HepG2 (cell line): ENCODE results near the gene FSD2. TPM values are rescaled to one million over a fixed set of nuclear protein-coding genes. Genes with fewer than 3 reads are reported as not detected.

Experiments
- AGO2 ChIP-seq: fragments of 200-400 bp; formaldehyde crosslinking; optimal IDR thresholded peaks from 2 replicates; pipeline ENCODE3; 2017; ENCODE audit warnings: mild to moderate bottlenecking, low read depth, low read length, moderate library complexity
- ATAD3A ChIP-seq: sonication (generic); formaldehyde crosslinking; IDR thresholded peaks from 2 replicates; pipeline ENCODE4 v1.4.0; 2020; ENCODE audit warnings: missing genetic modification reagents
- EP300 ChIP-seq, 3 experiments: sonication (generic) in 1 of 3; formaldehyde crosslinking in 1 of 3; IDR thresholded peaks; 2 replicates each; pipeline versions ENCODE4 v1.5.1 to v1.6.1; 2011 to 2020; ENCODE audit warnings: low read depth in 2 of 3, low read length in 2 of 3, borderline replicate concordance in 1 of 3, improper control_type of control experiment in 1 of 3, mild to moderate bottlenecking in 1 of 3, missing genetic modification reagents in 1 of 3, moderate library complexity in 1 of 3
- FOXC1 ChIP-seq: sonication (generic); formaldehyde crosslinking; IDR thresholded peaks from 2 replicates; pipeline ENCODE4 v1.8.0; 2022; ENCODE audit warnings: mild to moderate bottlenecking, missing genetic modification reagents, borderline replicate concordance
- MEIS1 ChIP-seq: sonication (generic); formaldehyde crosslinking; IDR thresholded peaks from 2 replicates; pipeline ENCODE4 v1.9.0; 2021; ENCODE audit warnings: mild to moderate bottlenecking, missing genetic modification reagents, moderate library complexity, borderline replicate concordance
- MTF2 ChIP-seq: sonication (generic); formaldehyde crosslinking; IDR thresholded peaks from 2 replicates; pipeline ENCODE4 v1.5.0; 2020; ENCODE audit warnings: missing genetic modification reagents, borderline replicate concordance
- MXI1 ChIP-seq: IDR thresholded peaks from 3 replicates; pipeline ENCODE4 v1.6.1; 2012; ENCODE audit warnings: low read depth, low read length, inconsistent platforms, borderline replicate concordance
- NFIB ChIP-seq: sonication (generic); formaldehyde crosslinking; IDR thresholded peaks from 2 replicates; pipeline ENCODE4 v1.9.0; 2021; ENCODE audit warnings: missing genetic modification reagents, mild to moderate bottlenecking, borderline replicate concordance
- PCBP1 ChIP-seq: fragments of 200-400 bp; formaldehyde crosslinking; IDR thresholded peaks from 2 replicates; pipeline ENCODE4 v1.6.1; 2017; ENCODE audit warnings: mild to moderate bottlenecking, low read depth, low read length, borderline replicate concordance
- POGZ ChIP-seq: sonication (generic); formaldehyde crosslinking; IDR thresholded peaks from 2 replicates; pipeline ENCODE4 v1.4.0; 2020; ENCODE audit warnings: mild to moderate bottlenecking, missing genetic modification reagents
- RBFOX2 ChIP-seq: fragments of 200-400 bp; formaldehyde crosslinking; IDR thresholded peaks from 2 replicates; pipeline ENCODE4 v1.6.1; 2017; ENCODE audit warnings: low read depth, mild to moderate bottlenecking, low read length
- SUZ12 ChIP-seq: fragments of 150-350 bp; IDR thresholded peaks from 2 replicates; pipeline ENCODE4 v1.6.1; 2014; ENCODE audit warnings: low read depth, low read length
- TRIM24 ChIP-seq: sonication (generic); formaldehyde crosslinking; IDR thresholded peaks from 2 replicates; pipeline ENCODE4 v1.8.0; 2022; ENCODE audit warnings: mild to moderate bottlenecking, missing genetic modification reagents
- ZFP41 ChIP-seq: sonication (generic); formaldehyde crosslinking; IDR thresholded peaks from 2 replicates; pipeline ENCODE4 v1.4.0; 2020; ENCODE audit warnings: mild to moderate bottlenecking, missing genetic modification reagents, borderline replicate concordance
- ZFYVE20 ChIP-seq: sonication (generic); formaldehyde crosslinking; IDR thresholded peaks from 2 replicates; pipeline ENCODE4 v1.8.0; 2023; ENCODE audit warnings: low read depth, mild to moderate bottlenecking, moderate library complexity, missing genetic modification reagents, borderline replicate concordance
- ZNF569 ChIP-seq: sonication (generic); formaldehyde crosslinking; IDR thresholded peaks from 2 replicates; pipeline ENCODE4 v1.5.0; 2020; ENCODE audit warnings: mild to moderate bottlenecking, missing genetic modification reagents, moderate library complexity, borderline replicate concordance
- ZNF775 ChIP-seq: sonication (generic); formaldehyde crosslinking; IDR thresholded peaks from 2 replicates; pipeline ENCODE4 v1.4.0; 2020; ENCODE audit warnings: missing genetic modification reagents, mild to moderate bottlenecking, moderate library complexity, borderline replicate concordance
- ZNF816 ChIP-seq: sonication (generic); formaldehyde crosslinking; IDR thresholded peaks from 2 replicates; pipeline ENCODE4 v1.8.0; 2022; ENCODE audit warnings: missing genetic modification reagents, mild to moderate bottlenecking, borderline replicate concordance
- polyA plus RNA-seq, 8 experiments: library from polyadenylated mRNA; depleted of rRNA in 3 of 8; stranded (reverse) in 7 of 8; unstranded in 1 of 8; fragments of >200 nt; fragmentation: Illumina TruSeq in 4 of 8; extraction: Trizol in 4 of 8; gene quantifications; 2 replicates each; pipeline versions ENCODE4 v1.2.1 to v1.2.3, GENCODE V29; 2011 to 2016; ENCODE audit warnings: low read depth in 4 of 8, missing spikeins in 1 of 8, mixed read lengths in 1 of 8; ENCODE audit not compliant: insufficient read depth in 1 of 8
- total RNA-seq, 5 experiments: library from RNA; depleted of rRNA; stranded (reverse); fragments of >200 nt; fragmentation: Illumina TruSeq; extraction: Trizol; gene quantifications; 2 replicates each; pipeline ENCODE4 v1.2.3, GENCODE V29; 2016; ENCODE audit warnings: low read depth in 1 of 5
- TF ChIP-seq, protein P1 (sequence below): sonication (generic); formaldehyde crosslinking; IDR thresholded peaks from 2 replicates; pipeline ENCODE4 v1.4.0; 2020; ENCODE audit warnings: missing genetic modification reagents
- TF ChIP-seq, protein P2 (sequence below): sonication (generic); formaldehyde crosslinking; IDR thresholded peaks from 2 replicates; pipeline ENCODE4 v1.4.0; 2020; ENCODE audit warnings: missing genetic modification reagents, borderline replicate concordance
- TF ChIP-seq, protein P3 (sequence below): sonication (generic); formaldehyde crosslinking; IDR thresholded peaks from 2 replicates; pipeline ENCODE4 v1.8.0; 2022; ENCODE audit warnings: mild to moderate bottlenecking, missing genetic modification reagents; ENCODE audit not compliant: insufficient replicate concordance
- TF ChIP-seq, protein P4 (sequence below): sonication (generic); formaldehyde crosslinking; IDR thresholded peaks from 2 replicates; pipeline ENCODE4 v1.8.0; 2022; ENCODE audit warnings: missing genetic modification reagents, mild to moderate bottlenecking, inconsistent platforms, borderline replicate concordance

The FSD2 gene
- total and polyA plus RNA-seq, 2 of the 13 experiments (the other 11 are each of a cell fraction or from before 2014, with no cell fraction given): not detected

DNA sequence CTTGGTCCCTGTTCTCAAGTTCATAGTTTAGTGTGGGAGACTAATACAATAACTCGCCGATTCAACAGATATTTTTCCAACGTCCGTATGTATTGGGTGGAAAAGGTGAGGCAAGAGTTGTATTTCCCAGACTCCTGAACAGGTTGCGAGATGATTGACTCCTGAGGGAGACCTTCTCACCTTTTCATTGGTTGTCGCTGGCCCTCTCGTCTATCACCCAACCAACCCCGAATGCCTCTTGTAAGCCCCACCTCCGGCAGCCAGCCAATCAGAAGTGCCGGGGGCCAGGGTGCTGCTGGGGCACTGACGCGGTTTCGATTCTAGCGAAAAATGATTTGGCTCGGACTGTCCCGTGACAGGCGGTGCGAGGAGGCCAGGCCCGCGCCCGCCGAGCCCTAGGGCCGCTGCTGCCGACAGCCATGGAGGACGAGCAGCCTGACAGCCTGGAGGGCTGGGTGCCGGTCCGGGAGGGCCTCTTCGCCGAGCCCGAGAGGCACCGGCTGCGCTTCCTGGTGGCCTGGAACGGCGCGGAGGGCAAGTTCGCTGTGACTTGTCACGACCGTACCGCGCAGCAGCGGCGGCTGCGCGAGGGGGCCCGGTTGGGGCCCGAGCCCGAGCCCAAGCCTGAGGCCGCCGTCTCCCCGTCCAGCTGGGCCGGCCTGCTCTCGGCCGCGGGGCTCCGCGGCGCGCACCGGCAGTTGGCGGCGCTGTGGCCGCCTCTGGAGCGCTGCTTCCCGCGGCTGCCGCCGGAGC lies 3.6 kb upstream of the FSD2 start, which contains the start of gene WHAMM (continued):
- TF ChIP-seq POGZ (peak; percentile 59), AGO2 (no peak), PCBP1 (no peak), SUZ12 (no peak), ZFP41 (CRISPR knock-in tag) (no peak), FOXC1 (CRISPR knock-in tag) (no peak), ZFYVE20 (CRISPR knock-in tag) (no peak), TRIM24 (CRISPR knock-in tag) (no peak), ZNF775 (CRISPR knock-in tag) (no peak), MEIS1 (peak; percentile 76; the same call in 1 of the 2 replicates), ZNF816 (CRISPR knock-in tag) (no peak), ATAD3A (CRISPR knock-in tag) (no peak), EP300 (IDR thresholded peaks at IDR 0.05; ENCODE audit: low read depth in 2 of 2, low read length in 2 of 2) (no peak), EP300 (CRISPR knock-in tag; IDR thresholded peaks at IDR 0.05; ENCODE audit: borderline replicate concordance) (no peak), MXI1 (peak; percentile 24; the same call in 1 of the 3 replicates), MTF2 (CRISPR knock-in tag) (no peak), ZNF569 (CRISPR knock-in tag) (no peak), NFIB (CRISPR knock-in tag) (no peak), RBFOX2 (peak; percentile 91)
- TF ChIP-seq, protein P1, sequence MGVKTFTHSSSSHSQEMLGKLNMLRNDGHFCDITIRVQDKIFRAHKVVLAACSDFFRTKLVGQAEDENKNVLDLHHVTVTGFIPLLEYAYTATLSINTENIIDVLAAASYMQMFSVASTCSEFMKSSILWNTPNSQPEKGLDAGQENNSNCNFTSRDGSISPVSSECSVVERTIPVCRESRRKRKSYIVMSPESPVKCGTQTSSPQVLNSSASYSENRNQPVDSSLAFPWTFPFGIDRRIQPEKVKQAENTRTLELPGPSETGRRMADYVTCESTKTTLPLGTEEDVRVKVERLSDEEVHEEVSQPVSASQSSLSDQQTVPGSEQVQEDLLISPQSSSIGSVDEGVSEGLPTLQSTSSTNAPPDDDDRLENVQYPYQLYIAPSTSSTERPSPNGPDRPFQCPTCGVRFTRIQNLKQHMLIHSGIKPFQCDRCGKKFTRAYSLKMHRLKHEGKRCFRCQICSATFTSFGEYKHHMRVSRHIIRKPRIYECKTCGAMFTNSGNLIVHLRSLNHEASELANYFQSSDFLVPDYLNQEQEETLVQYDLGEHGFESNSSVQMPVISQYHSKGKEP (CRISPR knock-in tag): 0 out of 2 replicates have a peak, but pooled peaks have one; percentile 51
- TF ChIP-seq, protein P2, sequence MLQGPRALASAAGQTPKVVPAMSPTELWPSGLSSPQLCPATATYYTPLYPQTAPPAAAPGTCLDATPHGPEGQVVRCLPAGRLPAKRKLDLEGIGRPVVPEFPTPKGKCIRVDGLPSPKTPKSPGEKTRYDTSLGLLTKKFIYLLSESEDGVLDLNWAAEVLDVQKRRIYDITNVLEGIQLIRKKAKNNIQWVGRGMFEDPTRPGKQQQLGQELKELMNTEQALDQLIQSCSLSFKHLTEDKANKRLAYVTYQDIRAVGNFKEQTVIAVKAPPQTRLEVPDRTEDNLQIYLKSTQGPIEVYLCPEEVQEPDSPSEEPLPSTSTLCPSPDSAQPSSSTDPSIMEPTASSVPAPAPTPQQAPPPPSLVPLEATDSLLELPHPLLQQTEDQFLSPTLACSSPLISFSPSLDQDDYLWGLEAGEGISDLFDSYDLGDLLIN: no peak; the same call in 1 of the 2 replicates
- TF ChIP-seq, protein P3, sequence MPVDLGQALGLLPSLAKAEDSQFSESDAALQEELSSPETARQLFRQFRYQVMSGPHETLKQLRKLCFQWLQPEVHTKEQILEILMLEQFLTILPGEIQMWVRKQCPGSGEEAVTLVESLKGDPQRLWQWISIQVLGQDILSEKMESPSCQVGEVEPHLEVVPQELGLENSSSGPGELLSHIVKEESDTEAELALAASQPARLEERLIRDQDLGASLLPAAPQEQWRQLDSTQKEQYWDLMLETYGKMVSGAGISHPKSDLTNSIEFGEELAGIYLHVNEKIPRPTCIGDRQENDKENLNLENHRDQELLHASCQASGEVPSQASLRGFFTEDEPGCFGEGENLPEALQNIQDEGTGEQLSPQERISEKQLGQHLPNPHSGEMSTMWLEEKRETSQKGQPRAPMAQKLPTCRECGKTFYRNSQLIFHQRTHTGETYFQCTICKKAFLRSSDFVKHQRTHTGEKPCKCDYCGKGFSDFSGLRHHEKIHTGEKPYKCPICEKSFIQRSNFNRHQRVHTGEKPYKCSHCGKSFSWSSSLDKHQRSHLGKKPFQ (CRISPR knock-in tag): peak; percentile 16
- TF ChIP-seq, protein P4, sequence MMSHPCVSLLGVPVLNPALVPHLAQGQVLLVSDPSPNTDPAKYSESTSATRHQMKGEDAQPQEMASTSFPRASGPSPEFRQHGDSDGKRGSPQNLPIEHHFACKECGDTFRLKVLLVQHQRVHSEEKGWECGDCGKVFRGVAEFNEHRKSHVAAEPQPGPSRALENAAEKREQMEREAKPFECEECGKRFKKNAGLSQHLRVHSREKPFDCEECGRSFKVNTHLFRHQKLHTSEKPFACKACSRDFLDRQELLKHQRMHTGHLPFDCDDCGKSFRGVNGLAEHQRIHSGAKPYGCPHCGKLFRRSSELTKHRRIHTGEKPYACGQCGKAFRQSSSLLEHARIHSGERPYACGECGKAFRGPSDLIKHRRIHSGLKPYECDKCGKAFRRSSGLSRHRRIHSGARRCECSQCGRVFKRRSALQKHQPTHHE: no peak
